ENCODE results near the gene PHF1. TPM values are rescaled to one million over a fixed set of nuclear protein-coding genes. Genes with fewer than 3 reads are reported as not detected.
"Not testable (repeated sequence)": the region's sequence is repeated elsewhere in the genome, so short reads cannot be mapped to it uniquely, and the experiment has no call there.

The PHF1 gene
- total RNA-seq, 1 donor from 2014 or later, result 74.8 TPM

GRCh38 chr6:33390767-33391277, 20.0 kb upstream of the PHF1 start:
- DNase-seq (ENCODE audit: low spot score), result no peak
- intact Hi-C loops (cut with DNase I), result loop anchor here (1.0 to 2.0 kb wide), 3 partner anchors 19 to 180 kb away; no protein-coding TSS in a partner anchor

GRCh38 chr6:33391278-33391921, 19.4 kb upstream of the PHF1 start, which contains the start of gene KIFC1:
Gene KIFC1 (plus strand): TSS chr6:33391823. CDS start chr6:33391986, 163 bp downstream.
- peak; percentile 100 for DNase-seq (ENCODE audit: low spot score)
- intact Hi-C loops (cut with DNase I), result loop anchor here (1.0 to 2.0 kb wide), 3 partner anchors 19 to 179 kb away; no protein-coding TSS in a partner anchor

GRCh38 chr6:33391922-33392594, 18.8 kb upstream of the PHF1 start:
- intact Hi-C loops (cut with DNase I), result loop anchor here (1.0 to 2.0 kb wide), 3 partner anchors 18 to 179 kb away; no protein-coding TSS in a partner anchor
- no peak for DNase-seq (ENCODE audit: low spot score)

GRCh38 chr6:33392595-33392948, 18.2 kb upstream of the PHF1 start:
- DNase-seq (ENCODE audit: low spot score), result no peak
- intact Hi-C loops (cut with DNase I), result no loop called here

- DNase-seq (ENCODE audit: low spot score), result no peak
- intact Hi-C loops (cut with DNase I), result no loop called here
These were observed 17.8 kb upstream of the PHF1 start for GRCh38 chr6:33392979-33393378.

GRCh38 chr6:33397541-33397940, 13.3 kb upstream of the PHF1 start:
- no peak for DNase-seq (ENCODE audit: low spot score)
- intact Hi-C loops (cut with DNase I), result no loop called here

- intact Hi-C loops (cut with DNase I); DNase-seq (ENCODE audit: low spot score): not testable (repeated sequence)
These were observed 12.2 kb upstream of the PHF1 start for GRCh38 chr6:33398601-33399000.

- DNase-seq (ENCODE audit: low spot score); intact Hi-C loops (cut with DNase I): not testable (repeated sequence)
These were observed 10.9 kb upstream of the PHF1 start for GRCh38 chr6:33399881-33400280.

GRCh38 chr6:33404884-33405283, 5.9 kb upstream of the PHF1 start:
- intact Hi-C loops (cut with DNase I), result no loop called here

GRCh38 chr6:33405386-33405940, 5.4 kb upstream of the PHF1 start:
- intact Hi-C loops (cut with DNase I), result no loop called here

More at GRCh38 chr6:33404884-33405283, 5.9 kb upstream of the PHF1 start:
- no peak for DNase-seq (ENCODE audit: low spot score)

GRCh38 chr6:33406126-33406525, 4.7 kb upstream of the PHF1 start:
- intact Hi-C loops (cut with DNase I), result no loop called here
- no peak for DNase-seq (ENCODE audit: low spot score)

More at GRCh38 chr6:33405386-33405940, 5.4 kb upstream of the PHF1 start:
- no peak for DNase-seq (ENCODE audit: low spot score)

- intact Hi-C loops (cut with DNase I), result no loop called here
- no peak for DNase-seq (ENCODE audit: low spot score)
These were observed 3.6 kb upstream of the PHF1 start for GRCh38 chr6:33407132-33407718.

- DNase-seq (ENCODE audit: low spot score), result peak; percentile 99
- intact Hi-C loops (cut with DNase I), result loop anchor here (1.0 to 10.0 kb wide), 3 partner anchors 8 to 285 kb away; partner anchors contain the start of genes CUTA and KIFC1
These were observed 634 bp upstream of the PHF1 start for GRCh38 chr6:33410050-33410710.

GRCh38 chr6:33411632-33412005, 805 bp downstream of the PHF1 start:
- DNase-seq (ENCODE audit: low spot score), result no peak
- intact Hi-C loops (cut with DNase I), result loop anchor here (10.0 kb wide), 1 partner anchor 283 kb away; no protein-coding TSS in a partner anchor

- intact Hi-C loops (cut with DNase I), result loop anchor here (10.0 kb wide), 1 partner anchor 282 kb away; no protein-coding TSS in a partner anchor
These were observed 1.6 kb downstream of the PHF1 start for GRCh38 chr6:33412140-33413009.

GRCh38 chr6:33413241-33414120, 2.7 kb downstream of the PHF1 start:
- DNase-seq (ENCODE audit: low spot score), result no peak
- intact Hi-C loops (cut with DNase I), result loop anchor here (10.0 kb wide), 1 partner anchor 281 kb away; no protein-coding TSS in a partner anchor

More at GRCh38 chr6:33412140-33413009, 1.6 kb downstream of the PHF1 start:
- no peak for DNase-seq (ENCODE audit: low spot score)

GRCh38 chr6:33414592-33415271, 3.9 kb downstream of the PHF1 start:
- intact Hi-C loops (cut with DNase I), result loop anchor here (10.0 kb wide), 1 partner anchor 280 kb away; no protein-coding TSS in a partner anchor
- DNase-seq (ENCODE audit: low spot score), result no peak
